Activated CD4-positive, alpha-beta memory T cell treated with anti-CD3 and anti-CD28 coated beads for 36 hours (primary cell): Measurements from ENCODE around the gene REXO1. TPM values are rescaled to one million over a fixed set of nuclear protein-coding genes. Genes with fewer than 3 reads are reported as not detected.

Experiments used
- CTCF ChIA-PET: fragments of 350-600 bp; sonication (Branson Sonifier 250); formaldehyde crosslinking; loops from one replicate; lab custom pipeline; 2021; ENCODE audit warnings: antibody characterized with exemption, inconsistent platforms; lab: Charles Lee
- POLR2A ChIA-PET: fragments of 350-600 bp; sonication (Branson Sonifier 250); formaldehyde crosslinking; loops from one replicate; lab custom pipeline; 2021; ENCODE audit warnings: antibody characterized with exemption; lab: Charles Lee
- DNase-seq: peaks from one replicate; pipeline ENCODE4 v3.0.0-alpha.2; 2020
- H3K27ac Mint-ChIP-seq: one replicate; pipeline ENCODE4 v1.8.0; 2021; ENCODE audit warnings: mixed read lengths
- H3K27me3 Mint-ChIP-seq: one replicate; pipeline ENCODE4 v1.8.0; 2021; ENCODE audit warnings: mixed read lengths
- H3K36me3 Mint-ChIP-seq: one replicate; pipeline ENCODE4 v1.8.0; 2021; ENCODE audit warnings: mixed read lengths
- H3K4me1 Mint-ChIP-seq: one replicate; pipeline ENCODE4 v1.8.0; 2021; ENCODE audit warnings: low read depth, mixed read lengths
- H3K4me3 Mint-ChIP-seq: one replicate; pipeline ENCODE4 v1.8.0; 2021; ENCODE audit warnings: mild to moderate bottlenecking, mixed read lengths
- H3K9me3 Mint-ChIP-seq: one replicate; pipeline ENCODE4 v1.8.0; 2021; ENCODE audit warnings: mixed read lengths
- intact Hi-C: fragments of 100-400 bp; cut with micrococcal nuclease; formaldehyde crosslinking; loops from one replicate; pipeline ENCODE4 v1.15.1; 2023
- total RNA-seq, 2 experiments: library from RNA; stranded (reverse); gene quantifications; one replicate each; pipeline ENCODE4 v1.2.3, GENCODE V29; 2021

Gene REXO1
- total RNA-seq, 2 experiments from 2014 or later, result 41.9 to 45.3 TPM

DNA sequence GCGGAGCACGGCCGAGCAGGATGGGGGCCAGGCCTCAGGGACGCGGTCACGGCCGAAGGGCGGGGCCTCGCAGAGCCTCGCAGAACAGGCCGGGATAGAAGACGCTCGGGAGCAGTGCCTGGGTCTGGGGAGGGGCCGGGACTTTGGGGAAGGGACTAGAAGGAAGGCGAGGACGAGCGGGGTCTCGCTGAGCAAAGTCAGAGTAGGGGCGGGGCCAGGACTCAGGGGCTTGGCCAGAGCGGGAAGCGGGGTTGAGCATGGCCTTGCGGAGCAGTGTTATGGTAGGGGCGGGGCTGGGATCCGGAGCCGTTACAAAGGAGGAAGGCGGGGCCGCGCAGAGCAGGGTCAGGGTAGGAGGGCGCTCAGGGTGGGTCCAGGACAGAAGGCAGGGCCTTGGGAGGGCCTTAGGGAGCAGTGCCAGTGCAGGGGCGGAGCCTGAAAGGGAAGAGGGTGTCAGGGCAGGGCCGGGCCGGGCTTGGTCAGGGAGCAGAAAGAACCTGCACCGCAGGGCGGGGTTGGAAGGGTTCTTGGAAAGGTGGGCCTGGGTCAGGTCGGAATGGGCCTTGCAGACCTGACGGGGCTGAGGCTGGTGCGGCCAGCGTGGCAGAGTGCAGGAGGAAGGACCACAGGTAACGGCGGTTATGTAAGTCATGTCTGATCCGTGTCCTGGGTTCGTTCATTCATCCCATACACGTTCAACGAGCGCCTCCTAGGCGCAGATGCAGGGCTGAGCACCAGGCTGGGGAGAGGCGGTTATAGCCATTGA is 35.7 kb downstream of the REXO1 start:
- Mint-ChIP-seq H3K4me1 (peaks cover 16% of the 10 kb centered on the region), H3K27me3 (no peaks in the 10 kb centered on the region), H3K9me3 (no peaks in the 10 kb centered on the region), H3K4me3 (peak overlapping the region; percentile 84), H3K36me3 (peaks cover 4% of the 10 kb centered on the region), H3K27ac (peak overlapping the region; percentile 87)
- POLR2A ChIA-PET, result no interaction called here
- CTCF ChIA-PET, result interaction anchor here (3.2 to 3.6 kb wide), 2 partner anchors 13 to 14 kb away, joined by 17 to 18 read pairs; no protein-coding TSS in a partner anchor
- peak; percentile 95 for DNase-seq
- intact Hi-C loops, result loop anchor here (1.0 to 2.0 kb wide), 2 partner anchors 24 to 36 kb away; partner anchors contain the start of gene REXO1

DNA sequence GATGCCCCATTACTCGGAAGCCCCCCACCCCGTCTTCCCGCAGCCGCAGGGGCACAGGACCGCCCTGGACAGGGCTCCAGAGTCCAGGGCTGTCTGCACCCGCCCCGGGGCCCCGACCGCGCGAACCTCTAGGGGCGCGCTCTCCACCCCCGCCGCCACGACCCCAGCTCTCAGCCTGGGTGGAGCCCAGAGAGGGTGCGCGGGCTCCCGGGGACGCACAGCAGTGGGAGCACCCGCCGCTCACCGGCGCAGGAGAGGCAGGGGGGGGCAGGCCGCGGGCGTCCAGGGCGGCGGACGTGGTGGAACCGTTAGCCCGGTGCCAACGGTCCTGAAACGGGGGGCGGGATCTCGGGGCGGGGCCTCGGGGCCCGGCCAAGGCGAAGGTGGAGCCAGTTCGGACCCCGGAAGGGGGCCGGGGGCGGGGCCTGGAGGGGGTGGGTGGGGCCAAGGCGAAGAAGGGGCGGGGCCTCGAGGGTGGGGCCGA is 36.3 kb downstream of the REXO1 start, which contains the start of gene ATP8B3:
Gene ATP8B3, minus strand, starts transcription at position 335 of the 484 bp plus-strand sequence. CDS start 540 bp downstream, outside the sequence.
- CTCF ChIA-PET, result interaction anchor here (3.6 kb wide), 1 partner anchor 14 kb away, joined by 18 read pairs; no protein-coding TSS in a partner anchor
- Mint-ChIP-seq H3K27ac (peak within 1 kb of the TSS; percentile 87), H3K4me3 (peak within 1 kb of the TSS; percentile 84), H3K4me1 (peaks cover 16% of the 10 kb centered on the region), H3K36me3 (peaks cover 4% of the 10 kb centered on the region), H3K9me3 (no peaks in the 10 kb centered on the region), H3K27me3 (no peaks in the 10 kb centered on the region)
- intact Hi-C loops, result loop anchor here (1.0 to 2.0 kb wide), 2 partner anchors 23 to 36 kb away; partner anchors contain the start of gene REXO1
- no peak for DNase-seq
- POLR2A ChIA-PET, result interaction anchor here (1.0 kb wide), 1 partner anchor 221 kb away, joined by 3 read pairs; no protein-coding TSS in a partner anchor

DNA sequence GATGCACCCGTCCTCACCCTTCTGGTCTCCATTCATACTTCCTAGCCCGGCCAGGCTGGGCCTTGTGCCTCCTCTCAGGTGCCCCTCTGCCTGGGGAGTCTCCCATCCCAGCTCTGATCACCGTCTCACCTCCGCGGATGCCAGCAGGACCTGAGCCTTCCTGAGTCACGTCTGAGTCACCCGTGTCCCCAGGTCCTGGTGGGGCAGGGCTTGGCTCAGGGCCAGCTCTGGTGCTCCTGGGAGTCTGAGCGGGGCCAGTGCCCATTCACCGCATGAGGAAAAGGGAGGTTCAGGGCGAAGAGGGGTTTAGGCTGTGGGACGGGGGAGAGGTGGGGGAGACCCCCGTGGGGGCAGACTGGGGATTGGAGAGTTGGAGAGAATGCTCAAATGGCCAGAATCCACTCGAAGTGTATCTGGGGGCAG is 36.8 kb downstream of the REXO1 start:
- ChIA-PET POLR2A (interaction anchor here (1.0 kb wide), 1 partner anchor 221 kb away, joined by 3 read pairs; no protein-coding TSS in a partner anchor), CTCF (interaction anchor here (3.6 kb wide), 1 partner anchor 15 kb away, joined by 18 read pairs; no protein-coding TSS in a partner anchor)
- Mint-ChIP-seq H3K27ac (peak overlapping the region; percentile 19), H3K4me3 (peak overlapping the region; percentile 77), H3K36me3 (peaks cover 4% of the 10 kb centered on the region), H3K4me1 (peaks cover 16% of the 10 kb centered on the region), H3K9me3 (no peaks in the 10 kb centered on the region), H3K27me3 (no peaks in the 10 kb centered on the region)
- intact Hi-C loops, result no loop called here
- DNase-seq, result peak; percentile 79

DNA sequence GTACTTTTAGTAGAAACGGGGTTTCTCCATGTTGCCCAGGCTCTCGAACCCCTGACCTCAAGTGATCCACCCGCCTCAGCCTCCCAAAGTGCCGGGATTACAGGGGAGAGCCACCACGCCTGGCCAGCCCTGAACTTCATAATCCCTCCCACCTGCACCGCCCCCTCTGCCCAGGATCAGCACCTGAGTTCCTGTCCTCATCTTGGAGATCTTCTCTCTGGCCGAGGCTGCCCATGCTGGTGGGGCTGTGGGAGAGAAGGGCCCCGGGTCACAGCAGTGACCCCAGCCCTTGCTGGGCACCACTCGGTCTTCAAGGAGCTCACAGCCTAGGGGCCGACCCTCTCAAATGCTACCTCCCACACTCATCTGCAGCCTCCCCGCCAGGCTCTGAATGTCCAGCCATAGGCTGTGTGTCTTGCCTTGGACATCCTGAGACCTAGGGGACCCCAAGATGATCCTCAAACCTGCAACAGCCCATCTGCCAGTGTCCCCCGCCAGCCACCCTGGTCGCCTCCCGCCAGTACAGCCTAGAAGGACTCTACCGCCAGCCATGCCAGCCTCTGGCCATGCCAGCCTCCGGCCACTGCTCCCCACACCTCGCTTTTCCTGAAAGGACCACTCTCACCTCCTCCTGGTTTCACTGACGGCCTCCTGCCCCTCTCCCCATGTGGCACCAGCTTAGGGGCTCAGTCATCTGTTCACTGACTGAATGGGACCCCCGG is 37.7 kb downstream of the REXO1 start:
- Mint-ChIP-seq H3K36me3 (peaks cover 4% of the 10 kb centered on the region), H3K4me3 (peak overlapping the region; percentile 3), H3K9me3 (no peaks in the 10 kb centered on the region), H3K27ac (no peak overlapping the region), H3K27me3 (no peaks in the 10 kb centered on the region), H3K4me1 (peaks cover 16% of the 10 kb centered on the region)
- intact Hi-C loops, result no loop called here
- no peak for DNase-seq
- POLR2A ChIA-PET, result interaction anchor here (1.0 kb wide), 1 partner anchor 220 kb away, joined by 3 read pairs; no protein-coding TSS in a partner anchor
- CTCF ChIA-PET, result interaction anchor here (1.2 to 3.6 kb wide), 2 partner anchors 16 to 138 kb away, joined by 3 to 18 read pairs; no protein-coding TSS in a partner anchor

DNA sequence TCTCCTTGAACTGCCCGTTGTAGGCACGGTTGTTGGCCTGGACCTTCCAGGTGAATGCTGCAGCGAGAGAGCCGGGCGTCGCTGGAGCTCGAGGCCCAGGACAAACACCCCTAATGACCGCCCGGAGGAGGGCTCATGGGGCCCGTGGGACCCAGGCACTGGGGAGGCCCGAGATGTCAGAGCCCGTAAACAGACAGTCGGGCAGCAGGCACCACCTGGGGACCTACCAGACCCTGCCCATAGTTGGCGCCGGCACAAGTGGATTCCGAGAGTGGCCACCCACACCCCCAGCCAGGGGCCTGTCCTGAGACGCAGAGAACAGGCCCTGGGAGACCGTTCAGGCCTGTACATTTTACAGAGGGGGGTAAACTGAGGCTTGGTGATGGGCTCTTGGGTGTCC is 38.6 kb downstream of the REXO1 start:
- POLR2A ChIA-PET, result no interaction called here

DNA sequence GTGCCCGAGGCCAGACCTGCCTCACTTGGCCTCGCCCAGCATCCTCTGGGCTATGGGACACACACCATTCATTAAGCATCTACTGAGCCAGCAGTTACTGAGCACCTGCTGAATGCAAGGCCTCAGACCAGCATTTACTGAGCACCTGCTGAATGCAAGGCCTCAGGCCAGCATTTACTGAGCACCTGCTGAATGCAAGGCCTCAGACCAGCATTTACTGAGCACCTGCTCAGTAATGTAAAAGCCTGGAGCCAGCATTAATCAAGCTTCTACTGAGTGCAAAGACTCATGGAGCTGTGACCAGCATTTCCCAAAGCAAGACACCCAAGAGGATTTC is 39.9 kb downstream of the REXO1 start:
- Mint-ChIP-seq H3K4me3 (no peak overlapping the region), H3K9me3 (no peaks in the 10 kb centered on the region), H3K4me1 (peaks cover 13% of the 10 kb centered on the region), H3K36me3 (no peaks in the 10 kb centered on the region), H3K27me3 (no peaks in the 10 kb centered on the region), H3K27ac (no peak overlapping the region)
- DNase-seq, result no peak
- CTCF ChIA-PET, result no interaction called here
- POLR2A ChIA-PET, result no interaction called here
- intact Hi-C loops, result no loop called here

More for the DNA sequence above, 38.6 kb downstream of the REXO1 start:
- no peaks in the 10 kb centered on the region for H3K27me3 Mint-ChIP-seq
- H3K9me3 Mint-ChIP-seq, result no peaks in the 10 kb centered on the region
- peaks cover 16% of the 10 kb centered on the region for H3K4me1 Mint-ChIP-seq
- H3K27ac Mint-ChIP-seq, result no peak overlapping the region
- DNase-seq, result no peak
- intact Hi-C loops, result no loop called here
- no peak overlapping the region for H3K4me3 Mint-ChIP-seq
- CTCF ChIA-PET, result interaction anchor here (3.6 kb wide), 1 partner anchor 17 kb away, joined by 18 read pairs; no protein-coding TSS in a partner anchor
- no peaks in the 10 kb centered on the region for H3K36me3 Mint-ChIP-seq

DNA sequence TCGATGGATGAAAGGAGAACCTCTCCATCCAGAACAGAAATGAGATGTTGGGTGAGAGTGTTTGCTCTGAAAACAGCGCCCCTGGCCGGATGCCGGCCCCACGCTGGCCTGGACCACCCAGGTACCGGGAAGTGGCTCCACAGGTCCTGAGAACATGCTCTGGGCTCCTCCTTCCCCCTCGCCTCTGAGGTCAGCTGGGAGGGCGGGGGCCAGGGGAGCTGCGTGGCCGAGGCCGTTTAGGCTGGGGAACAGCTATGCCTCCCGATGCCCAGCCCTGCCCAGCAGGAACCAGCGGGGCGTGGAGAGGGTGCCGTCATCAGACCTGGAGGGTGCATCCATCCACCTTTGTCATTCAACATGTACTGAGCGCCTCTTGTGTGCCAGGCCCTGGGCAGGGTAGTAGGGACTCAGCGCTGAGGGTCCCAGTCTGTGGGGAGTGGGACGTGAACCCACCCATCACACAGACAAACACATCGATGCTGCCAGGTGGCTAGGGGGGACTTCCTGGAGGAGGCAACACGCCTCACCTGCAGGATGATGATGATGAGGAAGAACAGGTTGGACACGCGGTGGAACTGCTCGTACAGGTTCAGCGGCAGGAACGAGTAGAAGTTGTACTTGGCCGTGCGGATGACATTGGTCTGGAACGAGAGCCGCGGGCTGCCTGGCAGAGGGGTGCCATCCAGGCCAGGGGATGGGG is 40.4 kb downstream of the REXO1 start:
- intact Hi-C loops, result no loop called here
- H3K4me1 Mint-ChIP-seq, result peaks cover 8% of the 10 kb centered on the region
- no peak overlapping the region for H3K4me3 Mint-ChIP-seq
- H3K9me3 Mint-ChIP-seq, result no peaks in the 10 kb centered on the region
- ChIA-PET POLR2A (no interaction called here), CTCF (no interaction called here)
- H3K27me3 Mint-ChIP-seq, result no peaks in the 10 kb centered on the region
- H3K27ac Mint-ChIP-seq, result no peak overlapping the region
- no peaks in the 10 kb centered on the region for H3K36me3 Mint-ChIP-seq
- DNase-seq, result no peak

DNA sequence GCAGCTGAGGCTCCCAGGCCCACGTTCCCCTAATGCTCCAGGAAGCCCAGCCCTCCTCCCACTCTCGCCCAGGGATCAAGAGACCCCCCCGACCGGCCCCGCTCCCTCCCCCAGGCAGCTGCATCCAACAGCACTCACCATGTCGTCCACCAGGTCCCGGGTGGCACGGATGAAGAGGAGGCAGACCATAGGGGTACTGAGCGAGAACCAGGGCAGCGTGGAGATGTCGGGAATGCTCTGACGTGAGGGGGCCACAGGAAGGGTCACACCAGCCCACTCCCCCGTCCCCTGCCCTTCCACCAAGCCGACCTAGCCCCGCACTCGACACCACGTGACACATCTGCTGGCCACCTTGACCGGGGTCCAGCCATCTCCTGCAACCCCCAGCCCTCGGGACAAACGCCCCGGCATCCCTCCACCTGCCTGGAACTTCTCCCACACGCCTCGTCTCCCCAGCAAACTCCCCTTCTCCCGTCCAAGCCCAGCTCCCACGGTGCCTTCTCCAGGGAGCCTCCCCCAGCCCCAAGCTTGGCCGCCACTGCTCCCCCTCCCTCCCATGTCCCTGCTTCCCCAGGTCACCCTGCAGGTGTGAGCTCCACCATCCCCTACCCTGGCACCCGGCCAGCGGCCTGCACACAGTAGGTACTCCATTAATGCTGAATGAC is 41.1 kb downstream of the REXO1 start:
- no peaks in the 10 kb centered on the region for H3K36me3 Mint-ChIP-seq
- intact Hi-C loops, result no loop called here
- no peak for DNase-seq
- peaks cover 5% of the 10 kb centered on the region for H3K4me1 Mint-ChIP-seq
- CTCF ChIA-PET, result no interaction called here
- no peak overlapping the region for H3K27ac Mint-ChIP-seq
- no peaks in the 10 kb centered on the region for H3K9me3 Mint-ChIP-seq
- H3K4me3 Mint-ChIP-seq, result no peak overlapping the region
- no peaks in the 10 kb centered on the region for H3K27me3 Mint-ChIP-seq
- POLR2A ChIA-PET, result no interaction called here

DNA sequence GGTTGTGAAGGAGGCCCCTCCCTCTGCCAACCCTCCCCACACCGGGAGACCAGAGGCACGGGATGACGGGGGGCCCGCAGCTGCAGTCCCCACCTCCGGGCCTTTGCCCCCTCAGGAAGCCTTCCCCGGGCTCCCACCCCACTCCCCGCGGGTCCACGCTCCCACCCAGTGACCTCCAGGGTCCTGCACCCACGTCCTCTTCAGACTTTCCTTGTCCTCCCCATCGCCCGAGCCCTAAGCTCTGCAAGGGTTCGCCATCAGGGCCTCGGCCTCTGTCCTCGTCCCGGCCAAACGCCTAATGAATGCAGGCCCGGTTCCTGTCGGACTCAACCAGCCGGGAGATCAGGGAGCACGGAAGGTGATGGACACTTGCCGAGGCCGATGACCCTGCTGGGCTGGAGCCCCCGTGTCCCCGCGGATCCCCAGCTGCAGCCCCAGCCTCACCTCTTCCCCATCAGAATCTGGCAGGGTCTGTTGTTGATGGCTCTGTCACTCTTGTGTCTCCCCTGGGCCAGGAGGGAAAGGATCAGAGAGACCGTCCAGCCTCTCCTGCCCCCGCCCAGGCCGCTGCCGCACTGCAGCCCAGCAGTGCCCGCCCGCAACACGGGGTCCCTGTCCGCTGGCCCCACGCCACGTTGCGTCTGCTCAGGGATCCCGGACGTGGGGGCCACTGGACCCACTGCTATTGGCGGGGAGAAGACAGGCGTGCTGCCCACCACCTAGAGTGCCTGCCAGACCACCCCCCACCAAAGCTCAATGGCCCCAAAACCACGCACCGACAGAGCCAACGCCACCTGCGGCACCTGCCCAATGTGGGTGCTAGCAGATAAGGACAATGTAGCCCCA is 41.9 kb downstream of the REXO1 start:
- H3K36me3 Mint-ChIP-seq, result no peaks in the 10 kb centered on the region
- H3K4me1 Mint-ChIP-seq, result peaks cover 2% of the 10 kb centered on the region
- DNase-seq, result no peak
- H3K4me3 Mint-ChIP-seq, result no peak overlapping the region
- intact Hi-C loops, result no loop called here
- ChIA-PET POLR2A (no interaction called here), CTCF (no interaction called here)
- H3K27ac Mint-ChIP-seq, result no peak overlapping the region
- no peaks in the 10 kb centered on the region for H3K9me3 Mint-ChIP-seq
- no peaks in the 10 kb centered on the region for H3K27me3 Mint-ChIP-seq

DNA sequence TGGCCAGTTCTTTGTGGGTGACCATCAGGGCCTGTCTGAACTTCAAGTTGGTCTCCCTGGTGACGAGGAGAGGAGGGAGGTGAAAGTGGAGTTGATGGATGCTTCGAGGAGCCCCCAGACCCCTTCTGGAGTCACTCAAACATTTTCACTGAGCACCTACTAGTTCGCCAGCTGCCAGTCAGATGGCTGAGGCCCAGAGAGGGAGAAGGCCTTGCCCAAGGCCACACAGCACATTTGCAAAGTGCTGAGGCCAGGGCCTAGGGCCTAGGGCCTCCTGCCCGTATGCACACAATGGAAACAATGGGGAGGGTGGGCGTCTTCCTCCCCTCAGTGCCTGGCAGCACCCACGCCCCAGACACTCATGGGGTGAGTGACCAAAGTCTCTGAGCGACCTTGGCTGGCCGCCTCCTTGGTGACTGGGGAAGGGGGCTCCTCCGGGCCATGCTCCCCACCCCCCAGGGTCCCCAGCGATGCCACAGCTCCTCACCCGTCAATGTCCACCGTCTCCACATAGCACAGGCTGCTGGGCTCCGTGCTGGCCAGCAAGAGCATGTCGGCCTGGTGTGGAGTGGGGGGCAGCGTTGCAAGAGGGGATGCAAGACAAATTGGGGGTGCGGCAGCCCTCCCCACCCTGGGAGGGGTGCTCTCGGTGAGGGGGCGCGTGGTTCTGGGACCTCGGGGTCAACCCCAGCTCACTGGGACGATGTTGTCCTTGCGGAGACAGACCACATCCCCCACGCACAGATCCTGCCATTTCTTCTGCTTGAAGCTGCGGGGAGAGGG is 42.7 kb downstream of the REXO1 start:
- intact Hi-C loops, result no loop called here
- POLR2A ChIA-PET, result no interaction called here
- no peak for DNase-seq
- no peaks in the 10 kb centered on the region for H3K9me3 Mint-ChIP-seq
- no peaks in the 10 kb centered on the region for H3K36me3 Mint-ChIP-seq
- no peak overlapping the region for H3K4me3 Mint-ChIP-seq
- H3K4me1 Mint-ChIP-seq, result no peaks in the 10 kb centered on the region
- H3K27ac Mint-ChIP-seq, result no peak overlapping the region
- CTCF ChIA-PET, result interaction anchor here (1.3 kb wide), 1 partner anchor 21 kb away, joined by 4 read pairs; no protein-coding TSS in a partner anchor
- H3K27me3 Mint-ChIP-seq, result no peaks in the 10 kb centered on the region
